Osteocyte (in vitro differentiated cells): Measurements from ENCODE around the gene GRIK5. TPM values are rescaled to one million over a fixed set of nuclear protein-coding genes. Genes with fewer than 3 reads are reported as not detected.
A peak's percentile ranks its signal among the peaks of the same experiment; 100 is the strongest.
"Not testable (repeated sequence)": the region's sequence is repeated elsewhere in the genome, so short reads cannot be mapped to it uniquely, and the experiment has no call there.

Source experiments
- DNase-seq: peaks from one replicate; pipeline ENCODE4 v3.0.0; 2021; ENCODE audit warnings: mixed read lengths; ENCODE audit not compliant: unreplicated experiment; ENCODE audit errors: extremely low spot score
- H3K27ac Mint-ChIP-seq: one replicate; pipeline ENCODE4 v1.8.0; 2021; ENCODE audit warnings: mild to moderate bottlenecking, mixed read lengths; ENCODE audit not compliant: unreplicated experiment
- H3K27me3 Mint-ChIP-seq: one replicate; pipeline ENCODE4 v1.8.0; 2021; ENCODE audit warnings: mixed read lengths; ENCODE audit not compliant: unreplicated experiment
- H3K36me3 Mint-ChIP-seq: one replicate; pipeline ENCODE4 v1.8.0; 2021; ENCODE audit warnings: mixed read lengths; ENCODE audit not compliant: unreplicated experiment
- H3K4me1 Mint-ChIP-seq: one replicate; pipeline ENCODE4 v1.8.0; 2021; ENCODE audit warnings: mixed read lengths; ENCODE audit not compliant: unreplicated experiment
- H3K4me3 Mint-ChIP-seq: one replicate; pipeline ENCODE4 v1.8.0; 2021; ENCODE audit warnings: mild to moderate bottlenecking, moderate library complexity, mixed read lengths; ENCODE audit not compliant: unreplicated experiment
- H3K9me3 Mint-ChIP-seq: one replicate; pipeline ENCODE4 v1.8.0; 2021; ENCODE audit warnings: mixed read lengths; ENCODE audit not compliant: unreplicated experiment
- total RNA-seq: library from RNA; stranded (reverse); gene quantifications from 2 replicates; pipeline ENCODE4 v1.2.1, GENCODE V29; 2021
- TF ChIP-seq, protein P1 (sequence below): fragments of 200-600 bp; sonication (generic); IDR thresholded peaks from 2 replicates; pipeline ENCODE4 v1.5.0; 2021; ENCODE audit warnings: antibody characterized with exemption, mild to moderate bottlenecking, moderate library complexity

The GRIK5 gene
- total RNA-seq, 1 donor from 2014 or later: 0.38 TPM

DNA sequence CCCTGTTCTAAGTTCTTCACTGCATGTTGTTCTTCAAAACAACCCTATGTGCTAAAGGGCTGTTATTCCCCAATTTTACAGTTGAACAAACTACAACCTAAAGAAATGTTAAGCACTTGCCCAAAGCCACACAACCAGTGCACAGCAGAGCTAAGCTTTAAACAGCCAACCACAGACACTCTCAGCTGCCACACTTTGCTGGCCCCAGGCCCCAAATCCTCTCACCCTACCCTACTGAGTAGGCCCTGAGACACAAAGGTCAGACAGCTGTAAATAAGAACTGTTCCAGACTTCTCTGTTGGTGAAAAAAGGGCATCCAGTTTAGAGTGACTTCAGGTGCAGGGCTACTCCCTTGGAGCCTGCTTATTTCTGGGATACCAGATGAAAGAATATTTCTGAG lies 30.0 kb downstream of the GRIK5 start:
- Mint-ChIP-seq H3K27me3 (peaks cover 9% of the 10 kb centered on the region), H3K4me1 (peaks cover under 1% of the 10 kb centered on the region), H3K4me3 (no peak overlapping the region), H3K36me3 (no peaks in the 10 kb centered on the region), H3K27ac (no peak overlapping the region), H3K9me3 (no peaks in the 10 kb centered on the region)
- TF ChIP-seq, protein P1, sequence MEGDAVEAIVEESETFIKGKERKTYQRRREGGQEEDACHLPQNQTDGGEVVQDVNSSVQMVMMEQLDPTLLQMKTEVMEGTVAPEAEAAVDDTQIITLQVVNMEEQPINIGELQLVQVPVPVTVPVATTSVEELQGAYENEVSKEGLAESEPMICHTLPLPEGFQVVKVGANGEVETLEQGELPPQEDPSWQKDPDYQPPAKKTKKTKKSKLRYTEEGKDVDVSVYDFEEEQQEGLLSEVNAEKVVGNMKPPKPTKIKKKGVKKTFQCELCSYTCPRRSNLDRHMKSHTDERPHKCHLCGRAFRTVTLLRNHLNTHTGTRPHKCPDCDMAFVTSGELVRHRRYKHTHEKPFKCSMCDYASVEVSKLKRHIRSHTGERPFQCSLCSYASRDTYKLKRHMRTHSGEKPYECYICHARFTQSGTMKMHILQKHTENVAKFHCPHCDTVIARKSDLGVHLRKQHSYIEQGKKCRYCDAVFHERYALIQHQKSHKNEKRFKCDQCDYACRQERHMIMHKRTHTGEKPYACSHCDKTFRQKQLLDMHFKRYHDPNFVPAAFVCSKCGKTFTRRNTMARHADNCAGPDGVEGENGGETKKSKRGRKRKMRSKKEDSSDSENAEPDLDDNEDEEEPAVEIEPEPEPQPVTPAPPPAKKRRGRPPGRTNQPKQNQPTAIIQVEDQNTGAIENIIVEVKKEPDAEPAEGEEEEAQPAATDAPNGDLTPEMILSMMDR: no peak
- DNase-seq: no peak

DNA sequence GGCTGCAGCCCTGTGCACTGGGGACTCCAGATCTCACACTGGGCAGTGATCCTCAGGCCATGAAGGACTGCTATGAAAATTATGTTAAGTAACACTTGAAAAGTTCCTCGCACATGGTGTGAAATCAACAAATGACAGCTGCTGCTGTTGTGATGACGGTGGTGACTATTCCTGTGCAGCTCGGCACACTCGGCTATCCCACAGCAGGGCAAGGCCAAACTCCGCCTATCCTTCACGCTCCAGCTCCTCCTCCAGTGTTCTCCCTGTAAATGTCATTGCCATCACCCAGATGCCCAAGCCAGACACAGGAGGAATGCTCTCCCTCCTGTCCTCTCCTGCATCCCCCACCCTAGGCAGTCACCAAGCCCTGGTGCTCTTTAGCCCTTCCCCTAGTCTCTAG lies 31.3 kb downstream of the GRIK5 start:
- H3K27me3 Mint-ChIP-seq: peaks cover 2% of the 10 kb centered on the region
- no peak overlapping the region for H3K4me3 Mint-ChIP-seq
- H3K9me3 Mint-ChIP-seq: no peaks in the 10 kb centered on the region
- DNase-seq: no peak
- TF ChIP-seq, protein P1: no peak
- H3K4me1 Mint-ChIP-seq: peaks cover 3% of the 10 kb centered on the region
- no peak overlapping the region for H3K27ac Mint-ChIP-seq
- no peaks in the 10 kb centered on the region for H3K36me3 Mint-ChIP-seq

DNA sequence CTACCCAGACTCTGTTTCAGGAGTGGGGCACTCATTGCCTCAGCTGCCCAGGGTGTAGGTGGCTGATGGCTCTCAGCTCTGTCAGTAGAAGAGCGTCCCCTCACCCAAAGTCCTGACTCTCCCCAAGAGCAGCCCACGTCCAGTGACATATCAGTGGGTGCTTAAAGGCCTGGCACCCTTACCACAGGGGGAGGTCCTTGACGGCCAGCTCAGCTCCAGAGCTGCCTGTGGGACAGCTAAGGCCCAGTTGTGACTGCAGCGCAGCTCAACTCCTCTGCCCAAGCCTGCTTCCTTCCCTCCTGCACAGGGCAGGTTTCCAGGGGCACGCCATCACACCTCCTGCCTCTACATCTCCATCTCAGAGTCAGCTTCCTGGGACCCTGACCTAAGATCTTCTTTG lies 32.4 kb downstream of the GRIK5 start:
- no peak overlapping the region for H3K27ac Mint-ChIP-seq
- H3K36me3 Mint-ChIP-seq: no peaks in the 10 kb centered on the region
- peaks cover 5% of the 10 kb centered on the region for H3K4me1 Mint-ChIP-seq
- peaks cover under 1% of the 10 kb centered on the region for H3K27me3 Mint-ChIP-seq
- no peaks in the 10 kb centered on the region for H3K9me3 Mint-ChIP-seq
- H3K4me3 Mint-ChIP-seq: no peak overlapping the region
- TF ChIP-seq, protein P1: no peak
- no peak for DNase-seq

DNA sequence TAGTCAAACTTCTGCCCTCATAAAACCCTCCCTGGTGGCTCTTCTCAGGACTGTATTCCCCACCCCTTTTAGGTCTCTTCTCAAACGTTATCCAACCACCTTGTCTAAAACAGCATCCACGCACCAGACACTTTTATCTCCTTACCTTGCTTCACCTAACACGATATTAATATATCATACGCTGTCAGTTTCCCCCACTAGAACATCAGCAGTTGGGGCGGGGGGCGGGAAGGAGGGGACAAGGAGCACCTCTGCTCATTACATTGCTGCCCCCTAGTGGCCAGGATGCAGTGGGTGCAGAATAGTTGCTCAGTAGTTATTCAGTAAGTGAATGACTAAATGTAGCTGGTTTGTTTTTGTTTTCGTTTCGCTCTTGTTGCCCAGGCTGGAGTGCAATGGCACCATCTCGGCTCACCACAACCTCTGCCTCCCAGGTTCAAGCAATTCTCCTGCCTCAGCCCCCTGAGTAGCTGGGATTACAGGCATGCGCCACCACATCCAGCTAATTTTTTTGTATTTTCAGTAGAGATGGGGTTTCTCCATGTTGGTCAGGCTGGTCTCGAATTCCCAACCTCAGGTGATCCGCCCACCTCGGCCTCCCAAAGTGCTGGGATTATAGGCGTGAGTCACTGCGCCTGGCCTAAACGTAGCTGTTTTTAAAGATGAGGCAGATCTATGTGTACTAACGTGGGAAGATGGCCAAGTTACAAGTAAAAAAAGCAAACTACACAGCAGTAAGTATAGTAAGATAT lies 35.2 kb downstream of the GRIK5 start:
- H3K4me3 Mint-ChIP-seq, H3K27ac Mint-ChIP-seq, DNase-seq, H3K9me3 Mint-ChIP-seq, H3K4me1 Mint-ChIP-seq, H3K27me3 Mint-ChIP-seq, H3K36me3 Mint-ChIP-seq: not testable (repeated sequence)
- TF ChIP-seq, protein P1: peak; percentile 88

DNA sequence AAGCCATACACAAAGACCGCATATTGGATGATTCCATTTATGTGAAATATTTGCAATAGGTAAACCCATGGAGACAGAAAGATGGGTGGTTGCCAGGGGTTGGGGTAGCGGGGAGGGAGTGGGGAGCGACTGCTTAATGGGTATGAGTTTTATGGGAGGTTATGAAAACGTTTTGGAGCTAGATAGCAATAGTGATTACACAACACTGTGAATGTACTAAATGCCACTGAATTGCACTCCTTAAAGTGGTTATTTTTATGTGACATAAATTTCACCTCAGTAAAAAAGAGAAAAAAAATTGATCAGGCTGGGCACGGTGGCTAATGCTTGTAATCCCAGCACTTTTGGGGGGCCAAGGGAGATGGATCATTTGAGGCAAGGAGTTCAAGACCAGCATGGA lies 36.6 kb downstream of the GRIK5 start:
- H3K27me3 Mint-ChIP-seq: peaks cover 13% of the 10 kb centered on the region
- no peak overlapping the region for H3K27ac Mint-ChIP-seq
- H3K4me1 Mint-ChIP-seq: peaks cover 7% of the 10 kb centered on the region
- TF ChIP-seq, protein P1: no peak
- no peak for DNase-seq
- H3K9me3 Mint-ChIP-seq: no peaks in the 10 kb centered on the region
- H3K4me3 Mint-ChIP-seq: no peak overlapping the region
- no peaks in the 10 kb centered on the region for H3K36me3 Mint-ChIP-seq
